GM19025 (cell line): ENCODE measurements around the gene OSBPL10.

Experiments
- ATAC-seq: cut with Tn5 transposase; IDR thresholded peaks from one replicate; pipeline ENCODE4 v1.9.1; 2021; ENCODE audit warnings: mild to moderate bottlenecking, low read depth, moderate library complexity; ENCODE audit not compliant: unreplicated experiment

OSBPL10 gene

DNA sequence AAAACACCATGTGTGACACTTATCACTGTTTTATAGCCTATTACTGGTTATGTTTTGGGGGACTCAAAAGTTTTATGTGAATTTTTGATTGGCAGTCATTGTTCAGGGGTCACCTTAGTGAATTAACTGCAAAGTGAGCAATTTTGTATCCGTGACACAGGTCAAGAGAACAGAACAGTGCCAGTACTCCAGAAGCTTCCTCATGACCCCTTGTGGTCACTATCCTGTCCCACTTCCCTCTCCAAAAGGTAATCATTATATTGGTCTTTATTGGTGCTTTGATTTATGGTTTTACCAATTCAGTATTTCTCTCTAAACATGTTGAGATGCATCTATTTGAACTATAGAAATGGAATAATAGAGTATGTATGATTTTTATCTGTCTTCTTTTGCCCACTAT lies 341.2 kb downstream of the OSBPL10 start:
- no peak for ATAC-seq

- ATAC-seq: no peak
Measured at GRCh38 chr3:31636694-31637442, 344.2 kb downstream of the OSBPL10 start.

- no peak for ATAC-seq
Measured at GRCh38 chr3:31636049-31636448, 345.0 kb downstream of the OSBPL10 start.

GRCh38 chr3:31635545-31635944 lies 345.5 kb downstream of the OSBPL10 start:
- no peak for ATAC-seq

DNA sequence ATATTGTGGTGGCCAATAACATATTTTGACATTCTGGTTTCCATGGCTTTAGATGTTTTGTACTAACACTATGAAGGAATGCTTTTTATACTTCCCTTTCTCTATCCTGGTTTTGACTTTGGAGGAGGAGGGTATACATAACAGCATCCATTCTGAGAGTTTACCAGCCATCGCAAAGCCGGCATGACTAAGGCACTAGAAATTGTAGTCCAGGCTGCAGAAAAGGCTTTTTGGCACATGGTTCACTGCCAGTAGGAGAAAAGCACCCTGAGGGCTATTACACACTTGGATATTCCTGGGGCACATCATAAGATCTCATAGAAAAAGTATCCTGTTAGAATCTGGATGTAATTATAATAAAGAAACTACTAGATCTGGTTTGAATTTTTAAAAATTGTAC lies 346.6 kb downstream of the OSBPL10 start:
- no peak for ATAC-seq

GRCh38 chr3:31629054-31629453 lies 352.0 kb downstream of the OSBPL10 start:
- no peak for ATAC-seq

DNA sequence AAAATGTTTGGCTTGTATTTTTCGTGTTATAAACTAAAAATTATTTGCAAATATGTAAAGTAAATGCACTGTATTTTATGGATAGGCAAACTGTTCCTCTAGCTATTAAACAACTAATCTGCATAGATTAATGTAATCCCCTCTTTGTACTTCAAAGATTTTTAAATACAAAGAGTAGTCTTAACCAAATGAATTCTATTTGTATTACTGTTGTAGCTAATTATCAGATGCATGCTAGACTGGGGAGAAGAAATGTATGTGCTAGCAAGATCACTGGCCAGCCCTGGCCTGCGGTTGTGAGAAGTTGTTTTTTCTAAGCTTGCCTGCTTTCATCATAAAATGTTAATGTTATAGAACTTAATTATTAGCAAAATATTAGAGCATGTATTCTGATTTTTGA lies 355.7 kb downstream of the OSBPL10 start:
- no peak for ATAC-seq

DNA sequence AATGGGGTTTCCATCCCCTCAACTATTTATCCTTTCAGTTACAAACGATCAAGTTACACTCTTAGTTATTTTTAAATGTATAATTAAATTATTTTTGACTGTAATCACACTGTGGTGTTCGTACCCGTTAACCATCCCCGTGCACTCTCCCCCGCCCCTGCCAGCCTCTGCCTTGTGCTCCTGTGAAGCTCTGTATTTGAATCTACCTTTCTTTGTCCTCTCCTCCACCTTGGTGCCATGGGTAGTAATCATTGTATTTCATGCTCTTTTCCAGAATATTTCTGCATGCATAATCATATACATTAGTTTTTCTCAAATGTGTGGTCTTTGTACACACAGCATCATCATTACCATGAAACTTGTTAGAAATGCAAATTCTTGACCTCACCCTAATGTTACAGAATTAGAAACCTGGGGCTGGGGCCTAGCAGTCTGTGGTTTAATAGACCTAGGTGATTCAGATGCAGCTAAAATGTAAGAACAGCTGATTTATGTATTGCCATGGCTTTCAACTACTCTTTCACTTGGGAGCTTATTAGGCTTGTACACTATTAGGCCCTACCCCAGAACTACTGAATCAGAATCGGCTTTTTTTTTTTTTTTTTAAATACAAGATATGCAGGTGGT lies 356.9 kb downstream of the OSBPL10 start:
- ATAC-seq: no peak

- peak; percentile 59 for ATAC-seq
Measured at GRCh38 chr3:31622636-31623288, 358.3 kb downstream of the OSBPL10 start.

GRCh38 chr3:31621314-31621713 lies 359.7 kb downstream of the OSBPL10 start:
- ATAC-seq: no peak

- no peak for ATAC-seq
Measured at GRCh38 chr3:31620656-31621055, 360.4 kb downstream of the OSBPL10 start.

GRCh38 chr3:31616711-31617110 lies 364.4 kb downstream of the OSBPL10 start:
- ATAC-seq: no peak

DNA sequence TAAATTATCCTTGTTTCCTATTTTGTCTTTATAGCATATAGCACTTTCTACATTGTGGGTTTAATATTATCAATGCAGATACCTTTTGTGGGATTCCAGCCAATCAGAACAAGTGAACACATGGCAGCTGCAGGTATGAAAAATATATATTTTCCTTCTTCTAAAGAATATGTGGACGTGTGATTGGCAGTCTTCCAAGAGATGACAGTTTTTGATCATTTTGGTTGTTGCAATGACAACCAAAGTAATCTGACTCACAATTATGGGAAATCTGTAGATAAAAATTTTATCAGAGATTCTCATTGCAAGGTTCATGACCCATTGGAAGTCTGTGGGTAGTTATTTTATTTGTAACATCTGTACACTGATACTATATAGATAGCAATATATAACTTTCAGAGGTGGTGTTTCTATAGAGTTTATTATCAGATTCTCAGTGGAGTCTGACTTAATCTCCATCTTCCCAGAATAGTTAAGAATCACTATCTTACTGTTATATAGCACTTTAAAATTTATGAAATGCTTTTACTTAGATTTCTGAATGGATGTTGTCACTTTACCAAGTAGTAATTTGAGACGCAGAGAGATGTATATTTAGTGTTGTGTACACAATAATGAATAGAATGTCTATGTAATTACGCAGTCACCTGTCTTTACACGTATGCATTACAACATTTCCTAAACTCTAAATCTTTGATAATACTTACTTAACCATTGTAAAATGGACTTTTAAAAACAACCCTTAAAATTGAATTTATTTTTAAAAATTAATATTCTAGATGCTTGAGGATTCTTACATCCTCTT lies 365.8 kb downstream of the OSBPL10 start:
- no peak for ATAC-seq

GRCh38 chr3:31614162-31614921 lies 366.7 kb downstream of the OSBPL10 start:
- no peak for ATAC-seq

- no peak for ATAC-seq
Measured at GRCh38 chr3:31613654-31614053, 367.4 kb downstream of the OSBPL10 start.

GRCh38 chr3:31613177-31613576 lies 367.9 kb downstream of the OSBPL10 start:
- no peak for ATAC-seq
